HG03469 (cell line): Measurements from ENCODE around the gene ADAMTS3.

Experiments
- ATAC-seq: cut with Tn5 transposase; IDR thresholded peaks from one replicate; pipeline ENCODE4 v1.9.1; 2021; ENCODE audit warnings: mild to moderate bottlenecking, moderate library complexity, moderate number of reproducible peaks; ENCODE audit not compliant: unreplicated experiment

Gene ADAMTS3

GRCh38 chr4:72568959-72569718 is at the start of gene ADAMTS3:
Gene ADAMTS3, minus strand, starts transcription at chr4:72569221. Its CDS starts 459 bp downstream, at chr4:72568762.
- no peak for ATAC-seq

GRCh38 chr4:72613959-72614358 is 44.9 kb upstream of the ADAMTS3 start:
- ATAC-seq, result no peak

- ATAC-seq, result no peak
Observed at GRCh38 chr4:72606751-72607150, 37.7 kb upstream of the ADAMTS3 start.

- no peak for ATAC-seq
Observed at GRCh38 chr4:72604324-72604723, 35.3 kb upstream of the ADAMTS3 start.

GRCh38 chr4:72602396-72603376 is 33.7 kb upstream of the ADAMTS3 start:
- ATAC-seq, result no peak

- ATAC-seq, result no peak
Observed at GRCh38 chr4:72591547-72592454, 22.8 kb upstream of the ADAMTS3 start.

GRCh38 chr4:72587334-72587733 is 18.3 kb upstream of the ADAMTS3 start:
- no peak for ATAC-seq

- no peak for ATAC-seq
Observed at GRCh38 chr4:72582853-72583252, 13.8 kb upstream of the ADAMTS3 start.

GRCh38 chr4:72577211-72577610 is 8.2 kb upstream of the ADAMTS3 start:
- no peak for ATAC-seq

GRCh38 chr4:72571337-72571736 is 2.3 kb upstream of the ADAMTS3 start:
- ATAC-seq, result no peak

GRCh38 chr4:72569719-72570235 is 756 bp upstream of the ADAMTS3 start:
- ATAC-seq, result no peak

GRCh38 chr4:72567821-72568675 is 973 bp downstream of the ADAMTS3 start:
- ATAC-seq, result no peak

GRCh38 chr4:72567036-72567435 is 2.0 kb downstream of the ADAMTS3 start:
- ATAC-seq, result no peak

- ATAC-seq, result no peak
Observed at GRCh38 chr4:72566464-72566972, 2.5 kb downstream of the ADAMTS3 start.

- ATAC-seq, result no peak
Observed at GRCh38 chr4:72564789-72565188, 4.2 kb downstream of the ADAMTS3 start.

GRCh38 chr4:72564184-72564583 is 4.8 kb downstream of the ADAMTS3 start:
- no peak for ATAC-seq

- no peak for ATAC-seq
Observed at GRCh38 chr4:72558655-72559054, 10.4 kb downstream of the ADAMTS3 start.

GRCh38 chr4:72557021-72557420 is 12.0 kb downstream of the ADAMTS3 start:
- no peak for ATAC-seq

GRCh38 chr4:72555377-72555831 is 13.6 kb downstream of the ADAMTS3 start:
- no peak for ATAC-seq
